Stomach (tissue), 9 donors: Measurements from ENCODE around the gene SYT2. TPM values are rescaled to one million over a fixed set of nuclear protein-coding genes. Genes with fewer than 3 reads are reported as not detected.

ENCODE experiments used
- DNase-seq, 2 donors: peaks; one replicate each; pipeline versions ENCODE4 v3.0.0 to v3.0.0-alpha.2; 2013 to 2019
- H3K27ac ChIP-seq, 5 donors: fragments of 200-600 bp in 4 of 5; sonication (generic) in 4 of 5; one replicate each; pipeline ENCODE4 v1.5.1; 2013 to 2019; ENCODE audit warnings: mild to moderate bottlenecking in 1 of 5, moderate library complexity in 1 of 5
- H3K27me3 ChIP-seq, 3 donors: fragments of 200-600 bp; sonication (generic); one replicate each; pipeline ENCODE4 v1.5.1; 2017 to 2019; ENCODE audit warnings: mixed run types in 1 of 3
- H3K36me3 ChIP-seq, 4 donors: fragments of 200-600 bp; sonication (generic); 1 replicate in 3 of 4; 2 replicates in 1 of 4; pipeline ENCODE4 v1.5.1; 2016 to 2019
- H3K4me1 ChIP-seq, 4 donors: fragments of 200-600 bp; sonication (generic); one replicate each; pipeline ENCODE4 v1.5.1; 2016 to 2019
- H3K4me3 ChIP-seq, 4 donors: fragments of 200-600 bp; sonication (generic) in 3 of 4; one replicate each; pipeline ENCODE4 v1.5.1; 2016 to 2019; ENCODE audit warnings: mild to moderate bottlenecking in 1 of 4
- H3K9me3 ChIP-seq, 4 donors: fragments of 200-600 bp; sonication (generic); one replicate each; pipeline ENCODE4 v1.5.1; 2016 to 2019
- CTCF ChIP-seq, 7 experiments: fragments of 450-650 bp in 4 of 7; fragments of 200-600 bp in 3 of 7; sonication (generic) in 3 of 7; IDR thresholded peaks; one replicate each; pipeline ENCODE4 v1.5.1; 2016 to 2019; ENCODE audit warnings: antibody characterized with exemption in 7 of 7, control low read depth in 2 of 7, mild to moderate bottlenecking in 1 of 7
- EP300 ChIP-seq: sonication (generic); formaldehyde crosslinking; IDR thresholded peaks from one replicate; pipeline ENCODE4 v1.6.1; 2017; ENCODE audit warnings: antibody characterized with exemption
- POLR2A ChIP-seq, 4 donors: fragments of 450-650 bp; IDR thresholded peaks; one replicate each; pipeline ENCODE4 v1.6.1; 2016; ENCODE audit warnings: antibody characterized with exemption in 4 of 4, control low read depth in 2 of 4, mild to moderate bottlenecking in 1 of 4, moderate library complexity in 1 of 4
- POLR2AphosphoS5 ChIP-seq, 3 donors: sonication (generic); formaldehyde crosslinking; IDR thresholded peaks; one replicate each; pipeline ENCODE4 v1.6.1; 2016; ENCODE audit warnings: antibody characterized with exemption in 3 of 3
- WGBS, 5 donors: extraction: QIAGEN DNeasy Blood & Tissue Kit in 3 of 5; methylation state at CpG; one replicate each; pipeline versions ENCODE4 v1.1.5 to v1.1.7; 2013 to 2018; 5-methylcytosine and 5-hydroxymethylcytosine counted together
- intact Hi-C: fragments of 100-400 bp; cut with DNase I; formaldehyde crosslinking; loops from one replicate; pipeline ENCODE4 v1.15.1; 2023; ENCODE audit warnings: low total_unique reads
- polyA plus RNA-seq, 3 donors: library from polyadenylated mRNA; stranded (reverse); fragments of 200-250 nt; gene quantifications; one replicate each; pipeline ENCODE4 v1.2.3, GENCODE V29; 2013
- total RNA-seq, 5 donors: library from RNA; depleted of rRNA; stranded (reverse); fragments of >200 nt; gene quantifications; one replicate each; pipeline versions ENCODE4 v1.1.0 to v1.2.3, GENCODE V29; 2014 to 2016
- donor health status: healthy with polysubstance abuse.
- donor health status: Bipolar disorder and iron deficiency.
- donor health status: healthy.

The SYT2 gene
- total and polyA plus RNA-seq, 8 donors, result 0.18 to 0.29 TPM; not detected in 6

GRCh38 chr1:202682477-202682876 is 27.8 kb downstream of the SYT2 start:
- Histone ChIP-seq H3K36me3 (no peaks in the 10 kb centered on the region), H3K4me3 (no peak overlapping the region), H3K4me1 (no peaks in the 10 kb centered on the region), H3K9me3 (peaks cover 0 to 5% (median 3%) of the 10 kb centered on the region in 4 donors), H3K27me3 (peaks cover 0 to 85% (median 5%) of the 10 kb centered on the region in 3 donors), H3K27ac (no peak overlapping the region)
- 88 to 95% (median 90%) methylated on average over 9 of the region's 9 CpGs for WGBS, 5 donors
- intact Hi-C loops, result no loop called here
- DNase-seq, result no peak
- TF ChIP-seq CTCF (IDR thresholded peaks at IDR 0.05) (no peak), POLR2A (IDR thresholded peaks at IDR 0.05) (no peak), POLR2AphosphoS5 (IDR thresholded peaks at IDR 0.05) (no peak), EP300 (no peak)

- peaks cover 0 to 80% (median 5%) of the 10 kb centered on the region in 3 donors for H3K27me3 ChIP-seq
- H3K9me3 ChIP-seq, result peaks cover 0 to 11% (median 8%) of the 10 kb centered on the region in 4 donors
- no peak overlapping the region for H3K27ac ChIP-seq
- H3K36me3 ChIP-seq, result no peaks in the 10 kb centered on the region
- no peak for TF ChIP-seq POLR2A (IDR thresholded peaks at IDR 0.05)
- no peak for TF ChIP-seq CTCF (IDR thresholded peaks at IDR 0.05)
- no peak for TF ChIP-seq POLR2AphosphoS5 (IDR thresholded peaks at IDR 0.05)
- no peak for TF ChIP-seq EP300
- no peak for DNase-seq
- no peaks in the 10 kb centered on the region for H3K4me1 ChIP-seq
- H3K4me3 ChIP-seq, result no peak overlapping the region
- WGBS, 5 donors, result 64 to 74% (median 70%) methylated on average over 11 of the region's 11 CpGs
- intact Hi-C loops, result no loop called here
These were observed 28.4 kb downstream of the SYT2 start for GRCh38 chr1:202681736-202682420.

- Histone ChIP-seq H3K9me3 (peaks cover 0 to 13% (median 8%) of the 10 kb centered on the region in 4 donors), H3K36me3 (no peaks in the 10 kb centered on the region), H3K4me3 (no peak overlapping the region), H3K27ac (no peak overlapping the region), H3K27me3 (peaks cover 0 to 76% (median 2%) of the 10 kb centered on the region in 3 donors), H3K4me1 (no peaks in the 10 kb centered on the region)
- DNase-seq, result no peak
- WGBS, 5 donors, result 59 to 76% (median 72%) methylated on average over 2 of the region's 2 CpGs
- no peak for TF ChIP-seq CTCF (IDR thresholded peaks at IDR 0.05)
- TF ChIP-seq POLR2AphosphoS5 (IDR thresholded peaks at IDR 0.05), result no peak
- TF ChIP-seq POLR2A (IDR thresholded peaks at IDR 0.05), result no peak
- no peak for TF ChIP-seq EP300
- intact Hi-C loops, result no loop called here
These were observed 29.5 kb downstream of the SYT2 start for GRCh38 chr1:202680586-202681352.

- 66 to 74% (median 68%) methylated on average over 4 of the region's 4 CpGs for WGBS, 5 donors
- H3K4me1 ChIP-seq, result no peaks in the 10 kb centered on the region
- H3K36me3 ChIP-seq, result no peaks in the 10 kb centered on the region
- H3K4me3 ChIP-seq, result no peak overlapping the region
- H3K9me3 ChIP-seq, result peaks cover 0 to 13% (median 8%) of the 10 kb centered on the region in 4 donors
- DNase-seq, result no peak
- no peak for TF ChIP-seq POLR2A (IDR thresholded peaks at IDR 0.05)
- no peak for TF ChIP-seq CTCF (IDR thresholded peaks at IDR 0.05)
- no peak for TF ChIP-seq POLR2AphosphoS5 (IDR thresholded peaks at IDR 0.05)
- TF ChIP-seq EP300, result no peak
- H3K27ac ChIP-seq, result no peak overlapping the region
- H3K27me3 ChIP-seq, result peaks cover 0 to 66% (median 0%) of the 10 kb centered on the region in 3 donors
- intact Hi-C loops, result no loop called here
These were observed 30.7 kb downstream of the SYT2 start for GRCh38 chr1:202679406-202680177.
